Cardiac muscle cell (in vitro differentiated cells and primary cell): ENCODE data around the gene CHGA. TPM values are rescaled to one million over a fixed set of nuclear protein-coding genes. Genes with fewer than 3 reads are reported as not detected.

ENCODE experiments used
- DNase-seq, 2 donors: peaks; one replicate each; pipeline versions ENCODE4 v3.0.0 to v3.0.0-alpha.2; 2010 to 2017; ENCODE audit warnings: low read depth in 1 of 2, low spot score in 1 of 2
- H3K27ac ChIP-seq: fragments of 200-600 bp; sonication (generic); 2 replicates; pipeline ENCODE4 v1.5.1; 2016
- H3K27me3 ChIP-seq: fragments of 200-600 bp; sonication (generic); 2 replicates; pipeline ENCODE4 v1.6.0; 2016; ENCODE audit warnings: control low read depth
- H3K36me3 ChIP-seq: fragments of 200-600 bp; sonication (generic); 2 replicates; pipeline ENCODE4 v1.5.1; 2016; ENCODE audit warnings: control low read depth
- H3K4me1 ChIP-seq: fragments of 200-600 bp; sonication (generic); 2 replicates; pipeline ENCODE4 v1.8.1; 2017; ENCODE audit warnings: low read depth, mild to moderate bottlenecking, mixed run types
- H3K4me3 ChIP-seq: fragments of 200-600 bp; sonication (generic); 2 replicates; pipeline ENCODE4 v1.5.1; 2016; ENCODE audit warnings: mild to moderate bottlenecking
- H3K9me3 ChIP-seq: fragments of 200-600 bp; sonication (generic); 2 replicates; pipeline ENCODE4 v1.5.1; 2017; ENCODE audit warnings: low read depth, mild to moderate bottlenecking, control low read depth
- CTCF ChIP-seq: IDR thresholded peaks from 2 replicates; pipeline ENCODE4 v1.5.1; 2012; ENCODE audit warnings: low read depth, mild to moderate bottlenecking, low read length
- polyA plus RNA-seq: library from polyadenylated mRNA; unstranded; fragments of >200 nt; fragmentation: Nextera tagmentation; extraction: Ambion mirVana; gene quantifications from 2 replicates; pipeline ENCODE4 v1.2.1, GENCODE V29; 2016
- total RNA-seq: library from RNA; depleted of rRNA; stranded (reverse); fragments of >200 nt; gene quantifications from 2 replicates; pipeline ENCODE4 v1.2.3, GENCODE V29; 2016

The CHGA gene
- total and polyA plus RNA-seq, 2 experiments from 2014 or later = 0.73 TPM; not detected in 1

DNA sequence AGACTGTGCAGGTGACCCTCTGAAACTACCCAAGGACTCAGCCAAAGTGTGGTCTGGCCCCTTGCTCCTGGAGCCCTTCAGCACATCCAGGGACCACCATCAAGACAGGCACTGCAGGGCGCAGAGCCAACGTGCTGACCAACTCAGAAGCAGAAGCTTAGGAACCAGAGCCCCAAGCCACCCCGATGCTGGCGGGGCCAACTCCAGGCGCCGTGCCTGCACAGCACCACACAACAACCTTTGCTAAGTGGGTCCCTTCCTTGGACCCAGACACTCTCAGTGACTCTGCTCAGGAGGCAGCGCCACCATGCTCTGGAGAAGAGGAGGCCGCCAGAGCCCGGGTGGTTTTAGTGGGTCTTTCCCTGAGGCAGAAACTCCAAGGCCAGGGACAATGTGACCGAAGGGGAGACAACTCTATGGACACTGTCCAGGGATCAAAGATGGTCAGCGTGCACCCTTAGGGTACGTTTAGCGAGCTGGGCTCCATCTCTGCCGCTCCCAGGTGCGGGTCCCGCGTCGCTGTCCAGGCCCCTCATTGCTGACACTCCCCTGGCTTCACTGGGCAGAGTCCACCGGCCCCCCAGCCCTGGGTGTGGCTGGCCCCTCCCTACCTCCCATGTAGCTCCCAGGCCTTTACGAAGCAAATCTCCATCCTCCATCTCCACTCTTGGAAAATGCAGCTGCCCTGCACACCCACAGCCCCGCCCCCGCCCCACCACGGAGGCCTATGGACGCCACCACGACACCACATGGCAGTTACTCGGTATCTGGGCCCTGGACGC lies 16.1 kb downstream of the CHGA start:
- H3K4me3 ChIP-seq = no peak overlapping the region
- no peaks in the 10 kb centered on the region for H3K36me3 ChIP-seq
- TF ChIP-seq CTCF = no peak
- DNase-seq = no peak
- H3K4me1 ChIP-seq = no peaks in the 10 kb centered on the region
- no peaks in the 10 kb centered on the region for H3K27me3 ChIP-seq
- no peak overlapping the region for H3K27ac ChIP-seq
- no peaks in the 10 kb centered on the region for H3K9me3 ChIP-seq

DNA sequence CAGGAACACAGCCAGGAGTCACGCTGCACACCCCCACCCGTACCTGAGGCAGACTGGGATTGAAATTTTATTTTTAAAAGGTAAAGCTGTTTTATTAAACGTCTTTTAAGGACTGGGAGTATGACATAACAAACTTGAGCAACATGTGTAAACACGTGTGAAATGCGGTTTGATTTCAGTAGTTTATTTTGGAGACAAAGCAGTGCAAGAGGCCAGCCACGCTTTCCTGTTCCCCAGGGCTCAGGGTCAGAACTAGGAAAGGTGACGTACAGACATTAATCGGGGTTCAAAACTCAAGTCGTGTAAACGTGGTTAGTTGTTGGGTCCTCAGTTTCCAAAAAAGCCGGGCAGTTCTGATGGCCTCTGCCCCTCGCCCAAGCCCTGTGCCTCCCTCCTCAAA lies 16.7 kb downstream of the CHGA start:
- Histone ChIP-seq H3K4me1 (no peaks in the 10 kb centered on the region), H3K27ac (no peak overlapping the region), H3K27me3 (no peaks in the 10 kb centered on the region), H3K9me3 (no peaks in the 10 kb centered on the region), H3K36me3 (no peaks in the 10 kb centered on the region), H3K4me3 (no peak overlapping the region)
- DNase-seq = no peak
- no peak for TF ChIP-seq CTCF

GRCh38 chr14:92940543-92940942 lies 17.6 kb downstream of the CHGA start:
- no peak for TF ChIP-seq CTCF
- H3K27me3 ChIP-seq = no peaks in the 10 kb centered on the region

GRCh38 chr14:92941531-92941930 lies 18.6 kb downstream of the CHGA start:
- no peak for TF ChIP-seq CTCF
- H3K36me3 ChIP-seq = no peaks in the 10 kb centered on the region
- H3K27me3 ChIP-seq = no peaks in the 10 kb centered on the region
- no peak overlapping the region for H3K4me3 ChIP-seq
- no peaks in the 10 kb centered on the region for H3K4me1 ChIP-seq
- no peak overlapping the region for H3K27ac ChIP-seq
- H3K9me3 ChIP-seq = no peaks in the 10 kb centered on the region
- DNase-seq = no peak

More at GRCh38 chr14:92940543-92940942, 17.6 kb downstream of the CHGA start:
- H3K9me3 ChIP-seq = no peaks in the 10 kb centered on the region
- no peak overlapping the region for H3K27ac ChIP-seq
- H3K4me3 ChIP-seq = no peak overlapping the region
- no peaks in the 10 kb centered on the region for H3K4me1 ChIP-seq
- no peaks in the 10 kb centered on the region for H3K36me3 ChIP-seq
- no peak for DNase-seq

- no peaks in the 10 kb centered on the region for H3K9me3 ChIP-seq
- H3K27me3 ChIP-seq = no peaks in the 10 kb centered on the region
- no peak for DNase-seq
- no peaks in the 10 kb centered on the region for H3K4me1 ChIP-seq
- no peak overlapping the region for H3K27ac ChIP-seq
- no peaks in the 10 kb centered on the region for H3K36me3 ChIP-seq
- no peak for TF ChIP-seq CTCF
- no peak overlapping the region for H3K4me3 ChIP-seq
Measured at GRCh38 chr14:92942136-92942535, 19.2 kb downstream of the CHGA start.
